IMR-90 (cell line): ENCODE measurements around the gene ASPRV1. TPM values are rescaled to one million over a fixed set of nuclear protein-coding genes. Genes with fewer than 3 reads are reported as not detected.

Experiments
- ATAC-seq: fragments of 200-7000 bp; cut with Tn5 transposase; 2 replicates; pipeline ENCODE4 v1.9.1; 2020; ENCODE audit warnings: low read depth, mild to moderate bottlenecking, moderate library complexity
- BruUV-seq: library from RNA; stranded (reverse); fragments of 400-500 nt; replicated peaks from 2 replicates; lab custom pipeline; 2021; lab: Mats Ljungman, UMichigan
- CTCF ChIA-PET: fragments of 300-600 bp; formaldehyde crosslinking; extraction: SDS; loops from one replicate; lab custom pipeline; 2021; ENCODE audit warnings: antibody characterized with exemption; lab: Yijun Ruan, JAX
- POLR2A ChIA-PET: fragments of 300-600 bp; sonication (Branson Sonifier 250); formaldehyde crosslinking; loops from one replicate; lab custom pipeline; 2022; ENCODE audit warnings: antibody characterized with exemption; ENCODE audit not compliant: unreplicated experiment; lab: Charles Lee
- DNase-seq: peaks from one replicate; pipeline ENCODE4 v3.0.0; 2013
- H2AFZ ChIP-seq: replicated peaks from 2 replicates; pipeline ENCODE3; 2013; ENCODE audit warnings: low read length, mild to moderate bottlenecking; ENCODE audit not compliant: poor library complexity
- H2AK5ac ChIP-seq: 2 replicates; pipeline ENCODE4 v1.6.1; 2013; ENCODE audit warnings: low read depth, low read length, inconsistent platforms
- H2AK9ac ChIP-seq: replicated peaks from 2 replicates; pipeline ENCODE3; 2013; ENCODE audit warnings: mild to moderate bottlenecking, low read depth, low read length, moderate library complexity; ENCODE audit not compliant: poor library complexity
- H2BK120ac ChIP-seq: 2 replicates; pipeline ENCODE4 v1.6.1; 2013; ENCODE audit warnings: low read depth, low read length, inconsistent platforms
- H2BK15ac ChIP-seq: 3 replicates; pipeline ENCODE4 v1.6.1; 2013; ENCODE audit warnings: low read depth, low read length, inconsistent platforms
- H2BK20ac ChIP-seq: 2 replicates; pipeline ENCODE4 v1.6.1; 2013; ENCODE audit warnings: low read depth, mild to moderate bottlenecking, inconsistent platforms, low read length, moderate library complexity
- H2BK5ac ChIP-seq: 2 replicates; pipeline ENCODE4 v1.6.1; 2013; ENCODE audit warnings: mild to moderate bottlenecking, low read depth, low read length, inconsistent platforms; ENCODE audit not compliant: poor library complexity, severe bottlenecking
- H3K14ac ChIP-seq: replicated peaks from 2 replicates; pipeline ENCODE4 v1.6.1; 2013; ENCODE audit warnings: low read depth, low read length, inconsistent platforms
- H3K18ac ChIP-seq: 2 replicates; pipeline ENCODE4 v1.6.1; 2013; ENCODE audit warnings: low read depth, low read length, control low read depth
- H3K23ac ChIP-seq: 2 replicates; pipeline ENCODE4 v1.6.1; 2013; ENCODE audit warnings: low read depth, low read length, inconsistent platforms
- H3K27ac ChIP-seq: 2 replicates; pipeline ENCODE4 v1.5.1; 2013; ENCODE audit warnings: mild to moderate bottlenecking, control low read depth, low read length; ENCODE audit not compliant: insufficient read depth
- H3K27me3 ChIP-seq: 2 replicates; pipeline ENCODE4 v1.6.1; 2013; ENCODE audit warnings: low read length; ENCODE audit not compliant: control insufficient read depth, insufficient read depth
- H3K36me3 ChIP-seq: 2 replicates; pipeline ENCODE4 v1.6.1; 2013; ENCODE audit warnings: low read length, mixed read lengths; ENCODE audit not compliant: control insufficient read depth, insufficient read depth
- H3K4ac ChIP-seq: 2 replicates; pipeline ENCODE4 v1.6.1; 2013; ENCODE audit warnings: low read depth, low read length, inconsistent platforms
- H3K4me1 ChIP-seq: 2 replicates; pipeline ENCODE4 v1.6.1; 2013; ENCODE audit warnings: low read length, mixed read lengths; ENCODE audit not compliant: control insufficient read depth, insufficient read depth
- H3K4me2 ChIP-seq: 2 replicates; pipeline ENCODE4 v1.6.1; 2013; ENCODE audit warnings: low read depth, mild to moderate bottlenecking, control low read depth, low read length, moderate library complexity
- H3K4me3 ChIP-seq: 2 replicates; pipeline ENCODE4 v1.5.1; 2013; ENCODE audit warnings: low read depth, mild to moderate bottlenecking, control low read depth, low read length, moderate library complexity; ENCODE audit not compliant: insufficient read depth
- H3K56ac ChIP-seq: 2 replicates; pipeline ENCODE4 v1.6.1; 2013; ENCODE audit warnings: low read length, inconsistent platforms; ENCODE audit not compliant: insufficient read depth; ENCODE audit errors: extremely low read depth
- H3K79me1 ChIP-seq, 2 experiments: 2 replicates each; pipeline ENCODE4 v1.6.1; 2013; ENCODE audit warnings: low read length in 2 of 2, inconsistent platforms in 1 of 2, low read depth in 1 of 2
- H3K9ac ChIP-seq: 2 replicates; pipeline ENCODE4 v1.6.1; 2013; ENCODE audit warnings: low read depth, low read length, control low read depth
- H3K9me1 ChIP-seq: 2 replicates; pipeline ENCODE4 v1.6.1; 2013; ENCODE audit warnings: low read length, inconsistent platforms; ENCODE audit not compliant: insufficient read depth
- H3K9me3 ChIP-seq: 2 replicates; pipeline ENCODE4 v1.6.1; 2013; ENCODE audit warnings: low read length; ENCODE audit not compliant: control insufficient read depth, insufficient read depth
- H4K20me1 ChIP-seq: 2 replicates; pipeline ENCODE4 v1.6.1; 2013; ENCODE audit warnings: low read length, inconsistent platforms; ENCODE audit not compliant: insufficient read depth
- H4K5ac ChIP-seq: 2 replicates; pipeline ENCODE4 v1.6.1; 2013; ENCODE audit warnings: mild to moderate bottlenecking, low read depth, low read length, control low read depth
- H4K8ac ChIP-seq, 2 experiments: 2 replicates each; pipeline ENCODE4 v1.6.1; 2013; ENCODE audit warnings: low read depth in 2 of 2, low read length in 2 of 2, control low read depth in 1 of 2, inconsistent platforms in 1 of 2
- H4K91ac ChIP-seq: 2 replicates; pipeline ENCODE4 v1.6.1; 2013; ENCODE audit warnings: low read depth, low read length, inconsistent platforms; ENCODE audit not compliant: insufficient read depth
- BHLHE40 ChIP-seq: fragments of 150-350 bp; IDR thresholded peaks from 2 replicates; pipeline ENCODE4 v1.6.1; 2016; ENCODE audit warnings: mild to moderate bottlenecking, low read depth, low read length
- CEBPB ChIP-seq: IDR thresholded peaks from 2 replicates; pipeline ENCODE4 v1.6.1; 2012; ENCODE audit warnings: low read depth, low read length, improper control_type of control experiment
- CHD1 ChIP-seq: IDR thresholded peaks from 2 replicates; pipeline ENCODE4 v1.6.1; 2012; ENCODE audit warnings: low read depth, low read length, improper control_type of control experiment
- CTCF ChIP-seq: conservative IDR thresholded peaks from 2 replicates; pipeline ENCODE4 v1.5.1; 2012; ENCODE audit warnings: mild to moderate bottlenecking, low read depth, low read length, improper control_type of control experiment
- ELK1 ChIP-seq: fragments of 150-350 bp; IDR thresholded peaks from 2 replicates; pipeline ENCODE4 v1.6.1; 2016; ENCODE audit warnings: low read depth, mild to moderate bottlenecking, low read length, moderate library complexity, borderline replicate concordance
- FOS ChIP-seq: fragments of 150-350 bp; IDR thresholded peaks from 2 replicates; pipeline ENCODE4 v1.6.1; 2016; ENCODE audit warnings: low read depth, low read length
- MAFK ChIP-seq: IDR thresholded peaks from 2 replicates; pipeline ENCODE4 v1.6.1; 2012; ENCODE audit warnings: low read depth, low read length, improper control_type of control experiment
- MAZ ChIP-seq: IDR thresholded peaks from 2 replicates; pipeline ENCODE4 v1.6.1; 2012; ENCODE audit warnings: low read depth, mild to moderate bottlenecking, low read length, improper control_type of control experiment, moderate library complexity, borderline replicate concordance
- MXI1 ChIP-seq: IDR thresholded peaks from 2 replicates; pipeline ENCODE4 v1.6.1; 2012; ENCODE audit warnings: low read depth, mild to moderate bottlenecking, low read length, moderate library complexity, borderline replicate concordance
- NFE2L2 ChIP-seq: fragments of 150-350 bp; IDR thresholded peaks from 2 replicates; pipeline ENCODE4 v1.6.1; 2016; ENCODE audit warnings: low read depth, mild to moderate bottlenecking, low read length
- POLR2A ChIP-seq: IDR thresholded peaks from 2 replicates; pipeline ENCODE4 v1.6.1; 2012; ENCODE audit warnings: mild to moderate bottlenecking, low read depth, low read length
- RAD21 ChIP-seq: IDR thresholded peaks from 2 replicates; pipeline ENCODE4 v1.6.1; 2012; ENCODE audit warnings: low read length, improper control_type of control experiment
- RCOR1 ChIP-seq: IDR thresholded peaks from 2 replicates; pipeline ENCODE4 v1.6.1; 2012; ENCODE audit warnings: mild to moderate bottlenecking, low read length, improper control_type of control experiment; ENCODE audit not compliant: insufficient replicate concordance
- RFX5 ChIP-seq: IDR thresholded peaks from 2 replicates; pipeline ENCODE4 v1.8.0; 2012; ENCODE audit warnings: low read depth, mild to moderate bottlenecking, low read length, moderate library complexity
- SMC3 ChIP-seq: fragments of 150-350 bp; IDR thresholded peaks from 2 replicates; pipeline ENCODE4 v1.6.1; 2016; ENCODE audit warnings: low read depth, mild to moderate bottlenecking, antibody characterized with exemption, low read length, moderate library complexity
- USF2 ChIP-seq: fragments of 150-350 bp; IDR thresholded peaks from 2 replicates; pipeline ENCODE4 v1.6.1; 2017; ENCODE audit warnings: mild to moderate bottlenecking, antibody characterized with exemption, low read length, low read depth
- WGBS, 2 experiments: methylation state at CpG; one replicate each; pipeline versions ENCODE4 v1.1.5 to v1.1.7; 2013; ENCODE audit warnings: missing lambda C conversion rate in 2 of 2; ENCODE audit not compliant: insufficient read length in 1 of 2; ENCODE audit errors: extremely low coverage in 2 of 2; 5-methylcytosine and 5-hydroxymethylcytosine counted together
- dilution Hi-C: fragments of 300-500 bp; cut with HindIII; formaldehyde crosslinking; loops from one replicate; pipeline ENCODE4 v1.14.3; 2018; ENCODE audit warnings: low sequenced_read_pairs; ENCODE audit not compliant: unreplicated experiment
- in situ Hi-C: fragments of 300-500 bp; cut with MboI; formaldehyde crosslinking; loops from 3 replicates; pipeline ENCODE4 v1.14.3; 2019; ENCODE audit warnings: low sequenced_read_pairs, inconsistent platforms, mixed read lengths
- intact Hi-C: fragments of 100-400 bp; cut with micrococcal nuclease; formaldehyde crosslinking; loops from 2 replicates; pipeline ENCODE4 v1.10.0; 2022
- polyA plus RNA-seq, 3 experiments: library from polyadenylated mRNA; depleted of rRNA; stranded (reverse); fragments of >200 nt; gene quantifications; 2 replicates each; pipeline ENCODE4 v1.2.3, GENCODE V29; 2012; ENCODE audit warnings: low replicate concordance in 1 of 3
- total RNA-seq: library from RNA; depleted of rRNA; stranded (reverse); fragments of >200 nt; gene quantifications from 2 replicates; pipeline ENCODE4 v1.2.3, GENCODE V29; 2012

The ASPRV1 gene
- total and polyA plus RNA-seq, 2 of the 4 experiments (the other 2 are of a cell fraction): 0.14 to 0.18 TPM

- intact Hi-C loops (no loop called here), dilution Hi-C loops (no loop called here), in situ Hi-C loops (no loop called here)
- Histone ChIP-seq H2BK20ac (no peak overlapping the region), H3K4me3 (no peak overlapping the region), H2BK120ac (no peak overlapping the region), H3K9me3 (no peaks in the 10 kb centered on the region), H4K8ac (no peak overlapping the region), H3K9ac (no peak overlapping the region), H2AFZ (no peak overlapping the region), H3K4me2 (no peak overlapping the region), H4K20me1 (no peaks in the 10 kb centered on the region), H2BK5ac (no peak overlapping the region), H3K27me3 (no peaks in the 10 kb centered on the region; the same call in 1 of the 2 replicates), H3K56ac (no peak overlapping the region), H4K91ac (no peak overlapping the region), H3K36me3 (no peaks in the 10 kb centered on the region), H3K9me1 (peaks cover 21% of the 10 kb centered on the region), H3K4me1 (peaks cover 8% of the 10 kb centered on the region), H3K79me1 (no peaks in the 10 kb centered on the region), H2BK15ac (no peak overlapping the region; the same call in 2 of the 3 replicates), H2AK5ac (peak overlapping the region; percentile 48; the same call in 1 of the 2 replicates), H2AK9ac (no peak overlapping the region), H4K5ac (no peak overlapping the region), H3K14ac (no peak overlapping the region), H3K4ac (no peak overlapping the region), H3K27ac (no peak overlapping the region), H3K18ac (no peak overlapping the region), H3K23ac (no peak overlapping the region)
- no peak for TF ChIP-seq RAD21
- TF ChIP-seq FOS: no peak
- no peak for TF ChIP-seq SMC3
- no peak for TF ChIP-seq MAZ
- no peak for TF ChIP-seq CTCF
- TF ChIP-seq RCOR1: no peak
- no peak for TF ChIP-seq CHD1
- TF ChIP-seq POLR2A: no peak
- TF ChIP-seq USF2: no peak
- TF ChIP-seq MAFK: no peak
- TF ChIP-seq RFX5: no peak
- no peak for TF ChIP-seq MXI1
- no peak for TF ChIP-seq BHLHE40
- no peak for TF ChIP-seq ELK1
- TF ChIP-seq NFE2L2: no peak
- TF ChIP-seq CEBPB: no peak
- DNase-seq (no peak), ATAC-seq (no peak)
- 79% methylated on average over 13 of the region's 21 CpGs; no CpG with 5 or more reads in 1 of the 2 experiments for WGBS, 2 experiments
- ChIA-PET POLR2A (no interaction called here), CTCF (no interaction called here)
- no TSS peak for BruUV-seq
Observed at GRCh38 chr2:69948963-69949645, 12.3 kb downstream of the ASPRV1 start.
